Thyroid gland (tissue), 4 donors: ENCODE results near the gene ALG12. TPM values are rescaled to one million over a fixed set of nuclear protein-coding genes. Genes with fewer than 3 reads are reported as not detected.

Source experiments
- DNase-seq, 2 donors: peaks; one replicate each; pipeline ENCODE4 v3.0.0-alpha.2; 2019
- H3K27ac ChIP-seq, 3 donors: fragments of 200-600 bp; sonication (generic); 1 replicate in 2 of 3; 2 replicates in 1 of 3; pipeline ENCODE4 v1.5.1; 2016 to 2019; ENCODE audit warnings: mild to moderate bottlenecking in 1 of 3, moderate library complexity in 1 of 3
- H3K27me3 ChIP-seq: fragments of 200-600 bp; sonication (generic); one replicate; pipeline ENCODE4 v1.5.1; 2019
- H3K36me3 ChIP-seq, 2 donors: fragments of 200-600 bp; sonication (generic); one replicate each; pipeline ENCODE4 v1.5.1; 2016 to 2019
- H3K4me1 ChIP-seq, 2 donors: fragments of 200-600 bp; sonication (generic); one replicate each; pipeline ENCODE4 v1.5.1; 2017 to 2019
- H3K4me3 ChIP-seq, 3 donors: fragments of 200-600 bp; sonication (generic); replicated peaks in 1 of 3; 1 replicate in 2 of 3; 2 replicates in 1 of 3; pipeline ENCODE4 v1.5.1; 2016; ENCODE audit warnings: mild to moderate bottlenecking in 1 of 3
- H3K9me3 ChIP-seq: fragments of 200-600 bp; sonication (generic); one replicate; pipeline ENCODE4 v1.5.1; 2017
- CTCF ChIP-seq, 6 experiments: fragments of 200-600 bp in 3 of 6; fragments of 450-650 bp in 3 of 6; sonication (generic) in 3 of 6; IDR thresholded peaks; one replicate each; pipeline ENCODE4 v1.5.1; 2016 to 2019; ENCODE audit warnings: antibody characterized with exemption in 6 of 6, mild to moderate bottlenecking in 2 of 6, inconsistent platforms in 1 of 6, moderate library complexity in 1 of 6
- POLR2A ChIP-seq, 2 donors: fragments of 450-650 bp; IDR thresholded peaks; one replicate each; pipeline ENCODE4 v1.6.1; 2017; ENCODE audit warnings: antibody characterized with exemption in 2 of 2, mild to moderate bottlenecking in 2 of 2, moderate library complexity in 1 of 2
- WGBS, 2 donors: methylation state at CpG; one replicate each; pipeline ENCODE4 v1.1.5; 2017; 5-methylcytosine and 5-hydroxymethylcytosine counted together
- intact Hi-C: fragments of 100-400 bp; cut with DNase I; formaldehyde crosslinking; loops from one replicate; pipeline ENCODE4 v1.15.1; 2023
- total RNA-seq, 4 donors: library from RNA; depleted of rRNA; stranded (reverse); fragments of >200 nt; gene quantifications; one replicate each; pipeline ENCODE4 v1.2.3, GENCODE V29; 2016

Gene ALG12
- total RNA-seq, 4 donors from 2014 or later: 25.5 to 60.5 (median 52.2) TPM

DNA sequence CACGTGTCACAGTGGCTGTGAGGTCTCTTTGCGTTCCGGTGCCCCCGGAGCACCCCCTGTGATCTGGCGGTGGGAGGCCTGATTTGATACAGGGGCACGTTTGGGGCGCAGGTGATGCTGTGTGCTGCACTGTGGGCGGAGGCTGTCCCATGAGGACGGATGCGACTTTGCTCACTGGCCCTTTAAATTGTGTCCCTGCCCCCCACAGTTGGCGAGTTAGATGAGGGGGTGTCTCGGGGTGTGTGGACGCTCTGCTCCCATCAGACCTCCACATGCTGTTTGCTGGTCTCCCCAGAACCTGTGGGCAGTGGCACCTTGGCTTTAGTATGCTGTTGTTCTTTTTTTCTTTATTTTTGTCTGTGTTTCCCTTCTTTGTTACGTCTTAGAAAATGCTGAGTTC, 59.4 kb downstream of the ALG12 start:
- peaks cover 23 to 27% of the 10 kb centered on the region in 2 donors for H3K4me1 ChIP-seq
- no peaks in the 10 kb centered on the region for H3K36me3 ChIP-seq
- no peaks in the 10 kb centered on the region for H3K9me3 ChIP-seq
- no peak overlapping the region for H3K4me3 ChIP-seq
- no peak overlapping the region for H3K27ac ChIP-seq
- TF ChIP-seq POLR2A (IDR thresholded peaks at IDR 0.05): no peak
- TF ChIP-seq CTCF (IDR thresholded peaks at IDR 0.05): no peak
- 85 to 87% methylated on average over 12 to 14 of the region's 14 CpGs for WGBS, 2 donors
- no peak for DNase-seq
- intact Hi-C loops: loop anchor here (10.0 kb wide), 1 partner anchor 56 kb away; the partner anchor contains the start of genes ALG12 and CRELD2
- H3K27me3 ChIP-seq: no peaks in the 10 kb centered on the region

DNA sequence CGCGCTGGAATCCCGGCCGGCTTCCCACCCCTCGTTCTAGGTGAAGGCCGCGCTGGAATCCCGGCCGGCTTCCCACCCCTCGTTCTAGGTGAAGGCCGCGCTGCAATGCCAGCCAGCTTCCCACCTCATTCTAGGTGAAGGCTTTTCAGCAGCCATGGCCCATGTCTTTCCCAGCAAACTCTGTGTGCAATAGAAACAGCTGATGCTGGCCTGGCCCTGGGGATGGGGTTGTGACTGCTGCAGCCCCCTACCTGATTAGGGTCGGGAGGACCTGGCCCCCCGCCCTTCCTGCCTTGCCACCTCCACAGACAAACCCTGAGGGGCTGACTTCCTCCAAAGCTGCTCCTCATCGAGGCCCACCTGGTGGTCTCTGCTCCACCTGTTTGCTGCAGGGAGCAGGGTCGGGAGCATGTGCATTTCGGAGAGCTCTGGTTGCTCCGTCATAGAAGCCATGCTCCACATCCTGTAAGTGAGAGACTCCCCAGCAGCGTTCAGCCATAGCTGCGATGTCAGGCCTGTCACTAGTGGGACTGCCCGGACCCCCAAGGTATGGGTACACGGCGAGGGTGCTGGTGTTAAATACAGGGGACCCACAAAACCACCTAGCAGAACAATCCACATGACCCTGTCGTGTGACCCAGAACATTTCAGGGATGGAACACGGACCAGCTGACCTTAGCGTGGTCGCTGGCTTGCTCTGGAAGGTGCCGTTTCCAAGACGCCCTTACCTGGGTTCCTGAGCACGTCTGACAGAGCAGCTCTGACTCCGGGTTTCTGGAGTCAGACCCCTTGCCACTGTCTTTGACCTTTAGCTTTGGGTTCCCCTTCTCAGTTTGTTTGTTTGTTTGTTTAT, 61.2 kb downstream of the ALG12 start:
- DNase-seq: peak in 1 of 2 donors; percentile 52
- H3K27ac ChIP-seq: no peak overlapping the region
- 89 to 90% methylated on average over 19 of the region's 31 CpGs for WGBS, 2 donors
- no peak overlapping the region for H3K4me3 ChIP-seq
- H3K9me3 ChIP-seq: no peaks in the 10 kb centered on the region
- H3K36me3 ChIP-seq: no peaks in the 10 kb centered on the region
- TF ChIP-seq CTCF (IDR thresholded peaks at IDR 0.05) (no peak), POLR2A (IDR thresholded peaks at IDR 0.05) (no peak)
- intact Hi-C loops: loop anchor here (10.0 kb wide), 1 partner anchor 58 kb away; the partner anchor contains the start of genes ALG12 and CRELD2
- H3K4me1 ChIP-seq: peaks cover 23 to 25% of the 10 kb centered on the region in 2 donors
- H3K27me3 ChIP-seq: no peaks in the 10 kb centered on the region

DNA sequence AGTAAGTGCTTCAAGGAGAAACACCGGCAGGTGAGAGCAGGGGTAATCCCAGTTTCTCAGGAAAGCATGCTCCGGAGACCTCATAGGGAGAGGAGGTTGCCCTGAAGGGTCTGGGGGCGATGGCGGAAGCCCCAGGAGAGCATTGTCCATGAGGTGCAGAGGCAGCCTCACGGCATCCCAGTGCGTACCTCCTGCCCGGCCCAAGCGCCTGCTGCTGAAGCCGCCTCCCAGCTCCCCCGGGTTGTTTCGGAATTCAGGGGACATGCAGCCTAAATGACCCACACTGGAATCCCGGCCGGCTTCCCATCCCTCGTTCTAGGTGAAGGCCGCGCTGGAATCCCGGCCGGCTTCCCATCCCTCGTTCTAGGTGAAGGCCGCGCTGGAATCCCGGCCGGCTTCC, 61.9 kb downstream of the ALG12 start:
- Histone ChIP-seq H3K27me3 (no peaks in the 10 kb centered on the region), H3K9me3 (no peaks in the 10 kb centered on the region), H3K27ac (no peak overlapping the region), H3K4me1 (peaks cover 21 to 23% of the 10 kb centered on the region in 2 donors), H3K36me3 (no peaks in the 10 kb centered on the region), H3K4me3 (no peak overlapping the region)
- intact Hi-C loops: loop anchor here (10.0 kb wide), 1 partner anchor 58 kb away; the partner anchor contains the start of genes ALG12 and CRELD2
- DNase-seq: peak; percentile 47 to 69
- WGBS, 2 donors: 75 to 88% methylated on average over 16 to 22 of the region's 23 CpGs
- no peak for TF ChIP-seq CTCF (IDR thresholded peaks at IDR 0.05)
- TF ChIP-seq POLR2A (IDR thresholded peaks at IDR 0.05): no peak

DNA sequence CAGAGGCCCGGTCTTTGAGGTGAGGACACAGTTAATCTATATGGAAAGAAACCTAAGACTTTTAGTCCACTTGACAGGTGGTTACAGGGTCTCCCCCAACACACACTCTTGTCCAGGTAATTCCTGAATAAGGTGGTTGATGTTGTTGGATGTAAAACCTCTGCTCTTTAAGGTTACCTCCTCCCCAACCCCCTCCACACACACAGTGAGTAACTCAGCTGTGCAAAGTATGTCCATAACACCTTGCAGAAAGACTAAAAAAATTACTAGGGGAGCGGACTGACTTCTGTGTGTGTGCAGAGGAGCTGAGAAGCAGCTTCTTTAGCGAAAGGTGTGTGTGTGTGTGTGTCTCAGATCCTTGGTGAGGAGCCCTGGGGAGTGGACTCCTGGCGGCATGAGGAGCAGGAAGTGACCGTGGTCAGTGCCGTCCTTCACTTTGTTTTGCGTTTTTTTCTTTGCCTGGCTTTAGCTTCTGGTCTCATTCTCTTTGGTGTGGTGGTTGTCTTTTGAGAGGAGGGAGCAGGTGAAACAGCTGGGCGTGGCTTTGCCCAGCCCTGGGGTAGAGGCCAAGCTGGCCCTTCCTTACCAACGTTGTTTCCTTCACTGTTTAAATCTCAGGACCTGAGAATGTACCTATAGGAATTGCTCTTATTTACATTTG, 62.9 kb downstream of the ALG12 start:
- Histone ChIP-seq H3K9me3 (no peaks in the 10 kb centered on the region), H3K4me1 (peaks cover 21 to 23% of the 10 kb centered on the region in 2 donors), H3K4me3 (no peak overlapping the region), H3K27me3 (no peaks in the 10 kb centered on the region), H3K27ac (no peak overlapping the region), H3K36me3 (no peaks in the 10 kb centered on the region)
- DNase-seq: peak; percentile 20 to 24
- intact Hi-C loops: loop anchor here (10.0 kb wide), 1 partner anchor 59 kb away; the partner anchor contains the start of genes ALG12 and CRELD2
- TF ChIP-seq POLR2A (IDR thresholded peaks at IDR 0.05): no peak
- no peak for TF ChIP-seq CTCF (IDR thresholded peaks at IDR 0.05)
- WGBS, 2 donors: 27 to 35% methylated on average over 9 of the region's 9 CpGs
